H1 (cell line): ENCODE data around the gene TFPI2. TPM values are rescaled to one million over a fixed set of nuclear protein-coding genes. Genes with fewer than 3 reads are reported as not detected.

Experiments
- CTCF ChIA-PET: fragments of 300-600 bp; sonication (Branson Sonifier 250); formaldehyde crosslinking; loops from one replicate; lab custom pipeline; 2021; ENCODE audit not compliant: partially characterized antibody; lab: Charles Lee
- POLR2A ChIA-PET: fragments of 300-600 bp; sonication (Branson Sonifier 250); formaldehyde crosslinking; loops from one replicate; lab custom pipeline; 2021; ENCODE audit warnings: inconsistent platforms; ENCODE audit not compliant: partially characterized antibody; lab: Charles Lee
- DNase-seq, 2 experiments: peaks; one replicate each; pipeline versions ENCODE4 v3.0.0 to v3.0.0-alpha.2; 2010 to 2022; ENCODE audit warnings: low spot score in 2 of 2, low read depth in 1 of 2, mixed read lengths in 1 of 2
- FAIRE-seq: peaks from 2 replicates; lab custom pipeline; 2011; peaks lifted over from hg19 to GRCh38; lab: Jason Lieb, UNC
- H2AFZ ChIP-seq: 2 replicates; pipeline ENCODE4 v1.8.1; 2012; ENCODE audit warnings: low read length, inconsistent platforms
- H2AK5ac ChIP-seq: 2 replicates; pipeline ENCODE4 v1.6.1; 2013; ENCODE audit warnings: low read depth, low read length
- H2BK120ac ChIP-seq: replicated peaks from 2 replicates; pipeline ENCODE3; 2013; ENCODE audit warnings: low read depth, low read length, inconsistent platforms
- H2BK12ac ChIP-seq: 2 replicates; pipeline ENCODE4 v1.6.1; 2013; ENCODE audit warnings: low read depth, low read length
- H2BK15ac ChIP-seq: 2 replicates; pipeline ENCODE4 v1.6.1; 2013; ENCODE audit warnings: low read length
- H2BK20ac ChIP-seq: 2 replicates; pipeline ENCODE4 v1.6.1; 2013; ENCODE audit warnings: low read length
- H2BK5ac ChIP-seq: 2 replicates; pipeline ENCODE4 v1.6.1; 2013; ENCODE audit warnings: low read depth, low read length
- H3K14ac ChIP-seq: 2 replicates; pipeline ENCODE4 v1.6.1; 2013; ENCODE audit warnings: inconsistent platforms; ENCODE audit not compliant: insufficient read length
- H3K18ac ChIP-seq: 2 replicates; pipeline ENCODE4 v1.6.1; 2013; ENCODE audit warnings: low read length; ENCODE audit errors: extremely low read depth
- H3K23ac ChIP-seq: 2 replicates; pipeline ENCODE4 v1.6.1; 2013; ENCODE audit warnings: inconsistent platforms; ENCODE audit not compliant: insufficient read length
- H3K23me2 ChIP-seq: 2 replicates; pipeline ENCODE4 v1.6.1; 2013; ENCODE audit warnings: low read depth, low read length
- H3K27ac ChIP-seq: 2 replicates; pipeline ENCODE4 v1.6.1; 2011; ENCODE audit warnings: low read depth, low read length, inconsistent platforms
- H3K27me3 ChIP-seq, 4 experiments: replicated peaks in 1 of 4; 1 replicate in 1 of 4; 2 replicates in 3 of 4; pipeline versions ENCODE4 v1.6.1 to v1.8.1; 2011 to 2013; ENCODE audit warnings: low read length in 3 of 4, mild to moderate bottlenecking in 3 of 4, inconsistent platforms in 2 of 4, mixed read lengths in 2 of 4, moderate library complexity in 1 of 4; ENCODE audit not compliant: control insufficient read depth in 3 of 4, insufficient read depth in 3 of 4; ENCODE audit errors: extremely low read depth in 1 of 4
- H3K36me3 ChIP-seq, 4 experiments: 2 replicates each; pipeline versions ENCODE4 v1.6.1 to v1.8.1; 2011 to 2013; ENCODE audit warnings: mild to moderate bottlenecking in 4 of 4, low read length in 3 of 4, moderate library complexity in 2 of 4, control low read depth in 1 of 4, inconsistent platforms in 1 of 4; ENCODE audit not compliant: insufficient read depth in 4 of 4, control insufficient read depth in 2 of 4
- H3K4ac ChIP-seq: replicated peaks from 2 replicates; pipeline ENCODE3; 2013; ENCODE audit warnings: low read length, low read depth, mixed read lengths, inconsistent platforms; ENCODE audit not compliant: insufficient read length
- H3K4me1 ChIP-seq, 4 experiments: replicated peaks in 1 of 4; 1 replicate in 1 of 4; 2 replicates in 3 of 4; pipeline versions ENCODE4 v1.6.1 to v1.8.1; 2011 to 2013; ENCODE audit warnings: low read length in 3 of 4, inconsistent platforms in 2 of 4, mixed read lengths in 1 of 4; ENCODE audit not compliant: insufficient read depth in 4 of 4, control insufficient read depth in 3 of 4
- H3K4me2 ChIP-seq, 2 experiments: 2 replicates each; pipeline versions ENCODE4 v1.6.1 to v1.8.1; 2011 to 2013; ENCODE audit warnings: low read depth in 2 of 2, low read length in 2 of 2, control low read depth in 1 of 2, inconsistent platforms in 1 of 2, mild to moderate bottlenecking in 1 of 2; ENCODE audit not compliant: insufficient read depth in 1 of 2
- H3K4me3 ChIP-seq, 4 experiments: fragments of 200-600, 300-600 bp in 1 of 4; sonication (generic), shearing (Covaris generic), sonication (Bioruptor Twin) in 1 of 4; 2 replicates each; pipeline versions ENCODE4 v1.5.1 to v1.8.1; 2011 to 2016; ENCODE audit warnings: low read length in 4 of 4, low read depth in 3 of 4, control low read depth in 2 of 4, inconsistent platforms in 2 of 4, mild to moderate bottlenecking in 2 of 4, mixed read lengths in 1 of 4, moderate library complexity in 1 of 4; ENCODE audit not compliant: insufficient read depth in 2 of 4; ENCODE audit errors: extremely low read depth in 1 of 4
- H3K56ac ChIP-seq: replicated peaks from 2 replicates; pipeline ENCODE3; 2013; ENCODE audit warnings: low read depth, mild to moderate bottlenecking, mixed read lengths, low read length, inconsistent platforms; ENCODE audit not compliant: insufficient read length
- H3K79me1 ChIP-seq: 2 replicates; pipeline ENCODE4 v1.6.1; 2013; ENCODE audit warnings: low read depth, low read length, control low read depth
- H3K79me2 ChIP-seq, 2 experiments: 2 replicates each; pipeline versions ENCODE4 v1.6.1 to v1.8.1; 2012 to 2013; ENCODE audit warnings: low read length in 2 of 2, mild to moderate bottlenecking in 2 of 2, inconsistent platforms in 1 of 2; ENCODE audit not compliant: insufficient read depth in 2 of 2, control insufficient read depth in 1 of 2
- H3K9ac ChIP-seq, 4 experiments: replicated peaks in 1 of 4; 1 replicate in 1 of 4; 2 replicates in 3 of 4; pipeline versions ENCODE4 v1.6.1 to v1.8.1; 2011 to 2013; ENCODE audit warnings: low read depth in 3 of 4, low read length in 3 of 4, control low read depth in 2 of 4, mild to moderate bottlenecking in 2 of 4, moderate library complexity in 2 of 4, inconsistent platforms in 1 of 4; ENCODE audit errors: extremely low read depth in 1 of 4
- H3K9me3 ChIP-seq, 2 experiments: 2 replicates each; pipeline versions ENCODE4 v1.6.1 to v1.8.1; 2012 to 2013; ENCODE audit warnings: mild to moderate bottlenecking in 2 of 2, moderate library complexity in 2 of 2, control low read depth in 1 of 2, inconsistent platforms in 1 of 2, low read depth in 1 of 2, low read length in 1 of 2, mixed read lengths in 1 of 2; ENCODE audit not compliant: insufficient read depth in 2 of 2
- H4K20me1 ChIP-seq, 2 experiments: replicated peaks in 1 of 2; 2 replicates each; pipeline versions ENCODE3 to v1.8.1; 2011 to 2013; ENCODE audit warnings: inconsistent platforms in 2 of 2, low read length in 2 of 2, mild to moderate bottlenecking in 1 of 2; ENCODE audit not compliant: insufficient read depth in 2 of 2, control insufficient read depth in 1 of 2
- H4K5ac ChIP-seq: 2 replicates; pipeline ENCODE4 v1.6.1; 2013; ENCODE audit warnings: low read length, low read depth, mixed read lengths, inconsistent platforms; ENCODE audit not compliant: insufficient read length
- H4K8ac ChIP-seq: 2 replicates; pipeline ENCODE4 v1.8.0; 2013; ENCODE audit warnings: mild to moderate bottlenecking, moderate library complexity, low read length, inconsistent platforms; ENCODE audit not compliant: insufficient read depth; ENCODE audit errors: extremely low read depth
- H4K91ac ChIP-seq: replicated peaks from 2 replicates; pipeline ENCODE3; 2013; ENCODE audit warnings: low read length, mixed read lengths, inconsistent platforms; ENCODE audit not compliant: insufficient read length
- BACH1 ChIP-seq: IDR thresholded peaks from 2 replicates; pipeline ENCODE4 v1.6.1; 2012; ENCODE audit warnings: low read length, improper control_type of control experiment
- SP2 ChIP-seq: IDR thresholded peaks from 2 replicates; pipeline ENCODE4 v1.6.1; 2012; ENCODE audit warnings: mild to moderate bottlenecking, low read length, inconsistent platforms
- WGBS, 2 experiments: shearing (Covaris generic) in 1 of 2; methylation state at CpG; one replicate each; pipeline versions ENCODE4 v1.1.6 to v1.1.7; 2013 to 2015; ENCODE audit warnings: low lambda C conversion rate in 2 of 2, mixed read lengths in 2 of 2, inconsistent platforms in 1 of 2, low coverage in 1 of 2, missing lambda C conversion rate in 1 of 2; ENCODE audit not compliant: insufficient replicate concordance in 2 of 2, insufficient coverage in 1 of 2, insufficient read length in 1 of 2; ENCODE audit errors: extremely low coverage in 1 of 2, missing lambda C conversion rate in 1 of 2; 5-methylcytosine and 5-hydroxymethylcytosine counted together
- polyA plus RNA-seq, 7 experiments: library from polyadenylated mRNA; depleted of rRNA in 3 of 7; stranded (reverse) in 5 of 7; unstranded in 2 of 7; fragments of >200 nt in 5 of 7; fragments of 200-250 nt in 2 of 7; gene quantifications; 1 replicate in 5 of 7; 2 replicates in 1 of 7; 4 replicates in 1 of 7; pipeline versions ENCODE4 v1.2.1 to v1.2.3, GENCODE V29; 2011 to 2013; ENCODE audit warnings: missing spikeins in 2 of 7, mixed read lengths in 2 of 7
- total RNA-seq: library from RNA; stranded (reverse); fragmentation: NEBNext Ultra II Directional; extraction: Animal tissue kit (Norgen Biotek cat#: 25700); gene quantifications from 2 replicates; pipeline ENCODE4 v1.2.1, GENCODE V29; 2021

The TFPI2 gene
- total and polyA plus RNA-seq, 2 of the 8 experiments (the other 6 are each of a cell fraction or from before 2014, with no cell fraction given): 6.8 to 8.9 TPM

DNA sequence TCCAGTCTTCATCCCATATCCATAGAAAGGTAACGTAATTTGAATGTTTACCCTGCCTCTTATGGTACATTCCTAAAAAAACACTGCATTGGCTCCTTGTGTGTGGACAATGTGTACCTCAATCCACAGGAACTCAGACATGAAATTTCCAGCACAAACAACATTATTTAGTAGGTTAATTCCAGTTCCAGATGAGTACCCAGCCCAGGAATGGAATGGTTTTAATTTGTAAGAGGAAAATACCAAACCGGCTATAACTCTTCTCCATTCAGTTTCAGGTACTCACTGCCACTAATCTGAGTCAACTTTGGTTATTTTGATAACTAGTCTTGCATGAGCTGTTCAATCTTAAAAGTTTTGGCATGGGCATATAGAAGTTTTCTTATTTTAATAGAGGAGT is 39.0 kb downstream of the TFPI2 start:
- Histone ChIP-seq H3K18ac (no peak overlapping the region), H4K20me1 (no peaks in the 10 kb centered on the region), H2BK5ac (no peak overlapping the region), H3K27me3 (no peaks in the 10 kb centered on the region), H3K14ac (no peak overlapping the region), H3K23ac (no peak overlapping the region), H3K9me3 (no peaks in the 10 kb centered on the region), H3K4ac (no peak overlapping the region), H3K36me3 (no peaks in the 10 kb centered on the region), H3K9ac (no peak overlapping the region), H2BK12ac (no peak overlapping the region), H3K79me2 (no peaks in the 10 kb centered on the region), H3K27ac (no peak overlapping the region), H3K79me1 (no peaks in the 10 kb centered on the region), H2AK5ac (no peak overlapping the region), H3K4me2 (no peak overlapping the region), H2AFZ (no peak overlapping the region), H3K56ac (no peak overlapping the region), H3K4me3 (no peak overlapping the region), H4K91ac (no peak overlapping the region), H4K5ac (no peak overlapping the region), H4K8ac (no peak overlapping the region), H2BK20ac (no peak overlapping the region), H2BK15ac (no peak overlapping the region), H2BK120ac (no peak overlapping the region), H3K4me1 (no peaks in the 10 kb centered on the region), H3K23me2 (no peaks in the 10 kb centered on the region)
- WGBS, 2 experiments: 79% methylated on average over 2 of the region's 2 CpGs; no CpG with 5 or more reads in 1 of the 2 experiments
- DNase-seq (no peak), FAIRE-seq (no peak)
- ChIA-PET CTCF (no interaction called here), POLR2A (no interaction called here)
- TF ChIP-seq SP2 (no peak), BACH1 (no peak)
